ENCODE results near the gene PLXNA2. TPM values are rescaled to one million over a fixed set of nuclear protein-coding genes. Genes with fewer than 3 reads are reported as not detected.

PLXNA2 gene
- total and polyA plus RNA-seq, 11 donors: 9.2 to 28.2 (median 18.0) TPM

GRCh38 chr1:208106218-208106617 lies 138.0 kb downstream of the PLXNA2 start:
- Histone ChIP-seq H3K4me1 (peaks cover 0 to 36% (median 12%) of the 10 kb centered on the region in 12 donors), H3K36me3 (peaks cover 0 to 3% (median 0%) of the 10 kb centered on the region in 9 donors), H3K4me3 (no peak overlapping the region), H3K27ac (no peak overlapping the region), H3K27me3 (no peaks in the 10 kb centered on the region), H3K9me3 (no peaks in the 10 kb centered on the region)
- DNase-seq (no peak), ATAC-seq (no peak)
- intact Hi-C loops (cut with DNase I): loop anchor here in 1 of 10 donors (2.0 kb wide), 1 partner anchor 23 kb away; no protein-coding TSS in a partner anchor
- WGBS, 4 donors: 86 to 88% (median 88%) methylated on average over 7 of the region's 7 CpGs
- no peak for TF ChIP-seq CTCF (IDR thresholded peaks at IDR 0.05)
- TF ChIP-seq POLR2A (IDR thresholded peaks at IDR 0.05): no peak

- DNase-seq (no peak), ATAC-seq (no peak)
- TF ChIP-seq CTCF (IDR thresholded peaks at IDR 0.05): no peak
- TF ChIP-seq POLR2A (IDR thresholded peaks at IDR 0.05): no peak
- intact Hi-C loops (cut with DNase I): loop anchor here in 1 of 10 donors (2.0 kb wide), 1 partner anchor 23 kb away; no protein-coding TSS in a partner anchor
- no peak overlapping the region for H3K4me3 ChIP-seq
- H3K36me3 ChIP-seq: peaks cover 0 to 3% (median 0%) of the 10 kb centered on the region in 9 donors
- no peaks in the 10 kb centered on the region for H3K27me3 ChIP-seq
- 65 to 73% (median 68%) methylated on average over 4 to 5 of the region's 5 CpGs for WGBS, 4 donors
- H3K4me1 ChIP-seq: peaks cover 0 to 39% (median 16%) of the 10 kb centered on the region in 12 donors
- no peak overlapping the region for H3K27ac ChIP-seq
- no peaks in the 10 kb centered on the region for H3K9me3 ChIP-seq
Measured at GRCh38 chr1:208105756-208106155, 138.4 kb downstream of the PLXNA2 start.

GRCh38 chr1:208103597-208104513 lies 140.3 kb downstream of the PLXNA2 start:
- H3K27me3 ChIP-seq: no peaks in the 10 kb centered on the region
- H3K4me1 ChIP-seq: peaks cover 0 to 44% (median 22%) of the 10 kb centered on the region in 12 donors
- WGBS, 4 donors: 47 to 58% (median 51%) methylated on average over 7 of the region's 7 CpGs
- no peak overlapping the region for H3K27ac ChIP-seq
- H3K9me3 ChIP-seq: no peaks in the 10 kb centered on the region
- TF ChIP-seq CTCF (IDR thresholded peaks at IDR 0.05): no peak
- TF ChIP-seq POLR2A (IDR thresholded peaks at IDR 0.05): no peak
- DNase-seq (no peak), ATAC-seq (no peak)
- H3K36me3 ChIP-seq: peaks cover 0 to 6% (median 0%) of the 10 kb centered on the region in 9 donors
- no peak overlapping the region for H3K4me3 ChIP-seq
- intact Hi-C loops (cut with DNase I): no loop called here
